GM18526 (cell line): ENCODE data around the gene CYP27C1.

Experiments
- POLR2A ChIP-seq: IDR thresholded peaks from 3 replicates; pipeline ENCODE4 v1.6.1; 2011; ENCODE audit not compliant: insufficient read length; ENCODE audit errors: extremely low read depth

CYP27C1 gene

GRCh38 chr2:127165539-127165935 is 54.6 kb downstream of the CYP27C1 start:
- TF ChIP-seq POLR2A = no peak

GRCh38 chr2:127164761-127165538 is 55.1 kb downstream of the CYP27C1 start:
- TF ChIP-seq POLR2A = no peak

- no peak for TF ChIP-seq POLR2A
Observed at GRCh38 chr2:127163921-127164320, 56.2 kb downstream of the CYP27C1 start.

- TF ChIP-seq POLR2A = no peak
Observed at GRCh38 chr2:127162261-127163089, 57.6 kb downstream of the CYP27C1 start.

GRCh38 chr2:127161176-127162136 is 58.6 kb downstream of the CYP27C1 start:
- no peak for TF ChIP-seq POLR2A

GRCh38 chr2:127160676-127161075 is 59.4 kb downstream of the CYP27C1 start:
- TF ChIP-seq POLR2A = no peak

- no peak for TF ChIP-seq POLR2A
Observed at GRCh38 chr2:127159543-127159942, 60.6 kb downstream of the CYP27C1 start.

GRCh38 chr2:127158614-127159290 is 61.3 kb downstream of the CYP27C1 start:
- TF ChIP-seq POLR2A = no peak

GRCh38 chr2:127157651-127158485 is 62.2 kb downstream of the CYP27C1 start:
- no peak for TF ChIP-seq POLR2A

GRCh38 chr2:127157114-127157513 is 63.0 kb downstream of the CYP27C1 start:
- TF ChIP-seq POLR2A = no peak

- TF ChIP-seq POLR2A = no peak
Observed at GRCh38 chr2:127155947-127156346, 64.2 kb downstream of the CYP27C1 start.

- TF ChIP-seq POLR2A = no peak
Observed at GRCh38 chr2:127155028-127155581, 65.0 kb downstream of the CYP27C1 start.

GRCh38 chr2:127154396-127154795 is 65.7 kb downstream of the CYP27C1 start:
- no peak for TF ChIP-seq POLR2A
